SK-N-SH (cell line): Measurements from ENCODE around the gene SLCO2B1.

Experiments
- EP300 ChIP-seq, 2 experiments: IDR thresholded peaks; 2 replicates each; pipeline versions ENCODE4 v1.4.0 to v1.6.1; 2012; ENCODE audit warnings: borderline replicate concordance in 1 of 2, low read depth in 1 of 2, low read length in 1 of 2
- FOXJ3 ChIP-seq: sonication (generic); formaldehyde crosslinking; IDR thresholded peaks from 2 replicates; pipeline ENCODE4 v1.5.1; 2020; ENCODE audit warnings: mild to moderate bottlenecking, missing genetic modification reagents
- MXI1 ChIP-seq: IDR thresholded peaks from 2 replicates; pipeline ENCODE4 v1.6.1; 2012; ENCODE audit warnings: mild to moderate bottlenecking, low read depth, low read length, improper control_type of control experiment
- NRF1 ChIP-seq: IDR thresholded peaks from 2 replicates; pipeline ENCODE4 v1.6.1; 2012; ENCODE audit warnings: low read depth, mild to moderate bottlenecking, low read length
- POLR2AphosphoS5 ChIP-seq: IDR thresholded peaks from 2 replicates; pipeline ENCODE4 v1.6.1; 2012; ENCODE audit warnings: low read depth, low read length
- RFX5 ChIP-seq: IDR thresholded peaks from 2 replicates; pipeline ENCODE4 v1.6.1; 2012; ENCODE audit warnings: mild to moderate bottlenecking, improper control_type of control experiment, low read length
- TF ChIP-seq, protein P1 (sequence below): fragments of 200-600 bp; sonication (generic); IDR thresholded peaks from 2 replicates; pipeline ENCODE4 v1.6.1; 2017; ENCODE audit warnings: antibody characterized with exemption, mild to moderate bottlenecking, moderate library complexity
- TF ChIP-seq, protein P2 (sequence below): IDR thresholded peaks from 2 replicates; pipeline ENCODE4 v1.6.1; 2012; ENCODE audit warnings: mild to moderate bottlenecking, low read depth, low read length, moderate library complexity

DNA sequence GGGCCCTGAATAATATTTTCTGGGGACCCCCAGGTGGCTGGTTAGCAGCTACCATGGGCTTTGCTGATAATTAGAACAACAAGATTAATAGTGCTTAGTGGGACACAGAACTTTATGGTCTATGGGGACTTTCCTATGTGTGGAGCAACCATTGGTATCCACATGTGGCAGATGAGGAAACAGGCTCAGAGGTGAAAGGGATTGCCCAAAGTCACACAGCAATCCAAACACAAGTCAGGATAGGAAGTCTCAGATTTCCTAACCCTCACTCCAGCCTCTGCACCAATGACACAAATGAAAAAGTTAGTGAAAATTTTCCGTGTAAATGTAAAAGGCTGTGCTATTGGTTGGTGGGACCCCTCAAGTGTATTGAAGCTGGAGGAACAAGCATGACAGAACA, 15.3 kb upstream of the SLCO2B1 start:
- no peak for TF ChIP-seq EP300 (IDR thresholded peaks at IDR 0.05; ENCODE audit: borderline replicate concordance in 1 of 2, low read depth in 1 of 2, low read length in 1 of 2)
- TF ChIP-seq, protein P1, sequence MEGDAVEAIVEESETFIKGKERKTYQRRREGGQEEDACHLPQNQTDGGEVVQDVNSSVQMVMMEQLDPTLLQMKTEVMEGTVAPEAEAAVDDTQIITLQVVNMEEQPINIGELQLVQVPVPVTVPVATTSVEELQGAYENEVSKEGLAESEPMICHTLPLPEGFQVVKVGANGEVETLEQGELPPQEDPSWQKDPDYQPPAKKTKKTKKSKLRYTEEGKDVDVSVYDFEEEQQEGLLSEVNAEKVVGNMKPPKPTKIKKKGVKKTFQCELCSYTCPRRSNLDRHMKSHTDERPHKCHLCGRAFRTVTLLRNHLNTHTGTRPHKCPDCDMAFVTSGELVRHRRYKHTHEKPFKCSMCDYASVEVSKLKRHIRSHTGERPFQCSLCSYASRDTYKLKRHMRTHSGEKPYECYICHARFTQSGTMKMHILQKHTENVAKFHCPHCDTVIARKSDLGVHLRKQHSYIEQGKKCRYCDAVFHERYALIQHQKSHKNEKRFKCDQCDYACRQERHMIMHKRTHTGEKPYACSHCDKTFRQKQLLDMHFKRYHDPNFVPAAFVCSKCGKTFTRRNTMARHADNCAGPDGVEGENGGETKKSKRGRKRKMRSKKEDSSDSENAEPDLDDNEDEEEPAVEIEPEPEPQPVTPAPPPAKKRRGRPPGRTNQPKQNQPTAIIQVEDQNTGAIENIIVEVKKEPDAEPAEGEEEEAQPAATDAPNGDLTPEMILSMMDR: no peak
- no peak for TF ChIP-seq POLR2AphosphoS5
- no peak for TF ChIP-seq FOXJ3 (CRISPR knock-in tag)
- TF ChIP-seq RFX5: no peak
- TF ChIP-seq, protein P2, sequence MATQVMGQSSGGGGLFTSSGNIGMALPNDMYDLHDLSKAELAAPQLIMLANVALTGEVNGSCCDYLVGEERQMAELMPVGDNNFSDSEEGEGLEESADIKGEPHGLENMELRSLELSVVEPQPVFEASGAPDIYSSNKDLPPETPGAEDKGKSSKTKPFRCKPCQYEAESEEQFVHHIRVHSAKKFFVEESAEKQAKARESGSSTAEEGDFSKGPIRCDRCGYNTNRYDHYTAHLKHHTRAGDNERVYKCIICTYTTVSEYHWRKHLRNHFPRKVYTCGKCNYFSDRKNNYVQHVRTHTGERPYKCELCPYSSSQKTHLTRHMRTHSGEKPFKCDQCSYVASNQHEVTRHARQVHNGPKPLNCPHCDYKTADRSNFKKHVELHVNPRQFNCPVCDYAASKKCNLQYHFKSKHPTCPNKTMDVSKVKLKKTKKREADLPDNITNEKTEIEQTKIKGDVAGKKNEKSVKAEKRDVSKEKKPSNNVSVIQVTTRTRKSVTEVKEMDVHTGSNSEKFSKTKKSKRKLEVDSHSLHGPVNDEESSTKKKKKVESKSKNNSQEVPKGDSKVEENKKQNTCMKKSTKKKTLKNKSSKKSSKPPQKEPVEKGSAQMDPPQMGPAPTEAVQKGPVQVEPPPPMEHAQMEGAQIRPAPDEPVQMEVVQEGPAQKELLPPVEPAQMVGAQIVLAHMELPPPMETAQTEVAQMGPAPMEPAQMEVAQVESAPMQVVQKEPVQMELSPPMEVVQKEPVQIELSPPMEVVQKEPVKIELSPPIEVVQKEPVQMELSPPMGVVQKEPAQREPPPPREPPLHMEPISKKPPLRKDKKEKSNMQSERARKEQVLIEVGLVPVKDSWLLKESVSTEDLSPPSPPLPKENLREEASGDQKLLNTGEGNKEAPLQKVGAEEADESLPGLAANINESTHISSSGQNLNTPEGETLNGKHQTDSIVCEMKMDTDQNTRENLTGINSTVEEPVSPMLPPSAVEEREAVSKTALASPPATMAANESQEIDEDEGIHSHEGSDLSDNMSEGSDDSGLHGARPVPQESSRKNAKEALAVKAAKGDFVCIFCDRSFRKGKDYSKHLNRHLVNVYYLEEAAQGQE: no peak
- TF ChIP-seq MXI1: no peak
- TF ChIP-seq NRF1: no peak
